ENCODE data around the gene EMC9.

The EMC9 gene

GRCh38 chr14:24123424-24124417 is 17.7 kb downstream of the EMC9 start:
- in situ Hi-C loops (cut with HindIII; ENCODE audit: low sequenced_read_pairs), result no loop called here
- TF ChIP-seq, protein P1, sequence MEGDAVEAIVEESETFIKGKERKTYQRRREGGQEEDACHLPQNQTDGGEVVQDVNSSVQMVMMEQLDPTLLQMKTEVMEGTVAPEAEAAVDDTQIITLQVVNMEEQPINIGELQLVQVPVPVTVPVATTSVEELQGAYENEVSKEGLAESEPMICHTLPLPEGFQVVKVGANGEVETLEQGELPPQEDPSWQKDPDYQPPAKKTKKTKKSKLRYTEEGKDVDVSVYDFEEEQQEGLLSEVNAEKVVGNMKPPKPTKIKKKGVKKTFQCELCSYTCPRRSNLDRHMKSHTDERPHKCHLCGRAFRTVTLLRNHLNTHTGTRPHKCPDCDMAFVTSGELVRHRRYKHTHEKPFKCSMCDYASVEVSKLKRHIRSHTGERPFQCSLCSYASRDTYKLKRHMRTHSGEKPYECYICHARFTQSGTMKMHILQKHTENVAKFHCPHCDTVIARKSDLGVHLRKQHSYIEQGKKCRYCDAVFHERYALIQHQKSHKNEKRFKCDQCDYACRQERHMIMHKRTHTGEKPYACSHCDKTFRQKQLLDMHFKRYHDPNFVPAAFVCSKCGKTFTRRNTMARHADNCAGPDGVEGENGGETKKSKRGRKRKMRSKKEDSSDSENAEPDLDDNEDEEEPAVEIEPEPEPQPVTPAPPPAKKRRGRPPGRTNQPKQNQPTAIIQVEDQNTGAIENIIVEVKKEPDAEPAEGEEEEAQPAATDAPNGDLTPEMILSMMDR (IDR thresholded peaks at IDR 0.05; ENCODE audit: low read depth, low read length), result no peak
- no peak for DNase-seq (ENCODE audit: low read depth, low spot score)

GRCh38 chr14:24122898-24123297 is 18.5 kb downstream of the EMC9 start:
- TF ChIP-seq, protein P1 (IDR thresholded peaks at IDR 0.05; ENCODE audit: low read depth, low read length), result no peak
- DNase-seq (ENCODE audit: low read depth, low spot score), result no peak
- in situ Hi-C loops (cut with HindIII; ENCODE audit: low sequenced_read_pairs), result no loop called here
- no peak overlapping the region for H3K4me3 ChIP-seq (ENCODE audit: low read depth, low read length)

More at GRCh38 chr14:24123424-24124417, 17.7 kb downstream of the EMC9 start:
- H3K4me3 ChIP-seq (ENCODE audit: low read depth, low read length), result no peak overlapping the region

GRCh38 chr14:24122416-24122815 is 19.0 kb downstream of the EMC9 start:
- in situ Hi-C loops (cut with HindIII; ENCODE audit: low sequenced_read_pairs), result no loop called here
- no peak for DNase-seq (ENCODE audit: low read depth, low spot score)
- H3K4me3 ChIP-seq (ENCODE audit: low read depth, low read length), result no peak overlapping the region
- TF ChIP-seq, protein P1 (IDR thresholded peaks at IDR 0.05; ENCODE audit: low read depth, low read length), result no peak

GRCh38 chr14:24121210-24121609 is 20.2 kb downstream of the EMC9 start:
- no peak overlapping the region for H3K4me3 ChIP-seq (ENCODE audit: low read depth, low read length)
- DNase-seq (ENCODE audit: low read depth, low spot score), result no peak
- TF ChIP-seq, protein P1 (IDR thresholded peaks at IDR 0.05; ENCODE audit: low read depth, low read length), result no peak
- in situ Hi-C loops (cut with HindIII; ENCODE audit: low sequenced_read_pairs), result no loop called here

GRCh38 chr14:24119691-24120090 is 21.7 kb downstream of the EMC9 start:
- in situ Hi-C loops (cut with HindIII; ENCODE audit: low sequenced_read_pairs), result no loop called here
- TF ChIP-seq, protein P1 (IDR thresholded peaks at IDR 0.05; ENCODE audit: low read depth, low read length), result no peak

GRCh38 chr14:24117179-24117578 is 24.2 kb downstream of the EMC9 start:
- H3K4me3 ChIP-seq (ENCODE audit: low read depth, low read length), result no peak overlapping the region
- TF ChIP-seq, protein P1 (IDR thresholded peaks at IDR 0.05; ENCODE audit: low read depth, low read length), result no peak
- no peak for DNase-seq (ENCODE audit: low read depth, low spot score)
- in situ Hi-C loops (cut with HindIII; ENCODE audit: low sequenced_read_pairs), result no loop called here

More at GRCh38 chr14:24119691-24120090, 21.7 kb downstream of the EMC9 start:
- H3K4me3 ChIP-seq (ENCODE audit: low read depth, low read length), result no peak overlapping the region
- no peak for DNase-seq (ENCODE audit: low read depth, low spot score)
